Measurements from ENCODE around the gene TC2N. TPM values are rescaled to one million over a fixed set of nuclear protein-coding genes. Genes with fewer than 3 reads are reported as not detected.
"Not testable (repeated sequence)": the region's sequence is repeated elsewhere in the genome, so short reads cannot be mapped to it uniquely, and the experiment has no call there.

TC2N gene
- polyA plus RNA-seq, 4 donors, result 4.2 to 23.9 (median 12.9) TPM

DNA sequence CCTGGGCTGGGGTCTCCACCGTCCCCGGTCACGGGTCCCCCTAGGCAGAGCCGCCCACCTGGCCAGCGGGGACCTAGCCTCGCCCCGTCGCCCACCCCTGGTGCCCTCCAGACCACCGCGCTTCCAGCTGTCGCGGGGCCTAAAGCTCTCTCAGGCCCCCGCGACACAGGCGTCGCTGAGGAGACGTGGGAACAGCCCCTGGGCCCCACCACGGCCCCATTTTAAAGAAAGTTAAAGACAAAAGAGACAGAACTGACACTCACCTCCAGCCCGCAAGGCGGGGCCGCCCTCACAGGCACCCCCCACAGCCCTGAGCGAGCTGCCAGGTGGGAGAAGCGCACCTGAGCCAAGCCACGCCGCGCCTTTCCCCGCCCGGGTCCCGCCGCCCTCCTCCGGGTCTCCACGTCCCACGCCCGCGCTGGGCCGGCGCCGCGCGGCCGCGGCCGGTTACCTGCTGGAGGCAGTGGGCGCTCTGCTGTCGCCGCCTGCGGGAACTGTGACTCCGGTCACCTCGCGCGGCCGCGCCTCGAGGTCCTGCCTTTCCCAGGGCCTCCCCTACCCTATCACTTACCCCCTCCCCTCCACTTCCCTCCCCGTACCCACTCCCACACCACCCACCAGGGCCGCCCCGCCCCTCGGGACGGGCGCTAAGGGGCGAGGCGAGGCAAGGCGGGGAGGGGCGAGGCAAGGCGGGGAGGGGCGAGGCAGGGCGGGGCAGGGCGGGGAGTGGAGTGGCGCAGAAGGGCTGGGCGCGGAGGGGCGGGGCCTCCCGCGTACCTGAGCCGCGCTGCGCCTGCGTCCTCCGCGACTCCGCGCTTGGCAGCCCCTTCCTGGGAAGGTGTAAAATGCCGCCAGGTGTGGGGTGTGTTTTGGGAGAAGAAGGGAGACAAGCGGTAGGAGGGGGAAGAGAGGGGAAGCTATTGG is 31.2 kb downstream of the TC2N start:
- peak in 3 of 4 donors; percentile 42 to 58 (median 52) for DNase-seq (ENCODE audit: low read depth in 4 of 4, low spot score in 3 of 4)

DNA sequence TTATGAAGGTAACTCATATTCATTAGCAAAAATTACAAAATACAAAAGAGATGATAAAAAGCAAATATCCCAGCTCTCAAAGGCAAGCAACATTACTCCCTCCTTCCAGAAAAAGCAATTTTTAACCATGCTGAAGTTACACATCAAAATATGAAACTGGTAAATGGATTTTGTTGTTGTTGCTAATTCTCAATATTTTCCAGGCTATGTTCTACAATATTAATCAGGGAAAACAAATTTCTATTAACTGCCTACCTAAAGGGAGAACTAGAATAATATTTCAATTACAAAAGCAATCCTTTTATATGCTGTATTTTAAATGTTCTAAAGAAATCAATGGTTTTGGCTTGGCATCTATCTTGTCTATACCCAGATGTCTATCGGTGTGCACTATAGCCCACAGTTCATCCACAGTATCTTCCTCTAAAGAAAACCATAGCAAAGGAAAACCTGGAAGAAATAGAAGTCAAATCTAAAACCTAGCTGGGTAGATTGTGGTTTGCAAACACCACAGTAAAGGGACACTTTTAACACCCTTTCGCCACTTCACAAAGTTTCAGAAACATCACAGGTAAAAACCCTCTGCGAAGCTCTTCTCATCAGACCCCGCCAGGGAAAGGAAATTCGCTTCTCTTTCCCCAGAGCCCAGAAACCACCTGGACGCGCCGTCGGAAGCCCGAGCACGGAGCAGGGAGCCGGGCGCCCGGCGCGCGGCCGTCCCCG is 32.0 kb downstream of the TC2N start:
- no peak for DNase-seq (ENCODE audit: low read depth in 4 of 4, low spot score in 3 of 4)

DNA sequence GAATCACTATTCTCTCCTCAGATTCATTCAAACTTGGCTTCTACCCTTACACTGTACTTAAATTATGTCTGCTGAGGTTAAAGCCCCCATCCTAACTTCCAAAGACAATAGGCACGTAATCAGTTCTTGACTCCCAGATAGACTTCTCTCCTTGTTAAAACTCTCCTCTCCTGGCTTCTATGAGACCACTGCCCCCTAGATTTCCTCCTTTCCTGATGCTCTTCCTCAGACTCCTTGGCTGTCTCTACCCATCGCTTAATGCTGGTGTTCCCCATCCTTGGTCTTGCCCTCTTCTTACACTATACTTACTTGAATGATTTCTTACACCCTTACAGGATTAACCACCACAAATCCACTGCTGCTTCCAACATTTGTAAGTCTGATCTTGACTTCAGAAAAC is 32.8 kb downstream of the TC2N start:
- DNase-seq (ENCODE audit: low read depth in 4 of 4, low spot score in 3 of 4), result no peak

DNA sequence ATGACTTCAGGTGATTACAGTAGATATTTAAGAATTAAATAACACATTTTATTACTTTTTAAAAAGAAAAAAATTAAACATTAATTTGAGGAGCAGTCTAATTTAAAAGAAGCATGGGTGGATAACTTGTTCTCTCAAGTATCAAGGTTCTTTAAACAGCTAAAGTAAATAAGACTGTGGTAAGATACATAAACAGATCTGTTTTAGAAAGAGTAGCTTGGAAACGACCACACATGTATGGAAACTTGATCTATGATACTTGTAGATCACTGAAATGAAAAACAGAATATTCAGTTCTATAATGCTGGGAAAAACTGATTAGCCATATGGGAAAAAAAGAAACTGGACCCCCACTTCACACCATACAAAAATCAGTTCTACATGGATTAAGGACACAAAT is 36.0 kb downstream of the TC2N start:
- DNase-seq (ENCODE audit: low read depth in 4 of 4, low spot score in 3 of 4), result no peak

DNA sequence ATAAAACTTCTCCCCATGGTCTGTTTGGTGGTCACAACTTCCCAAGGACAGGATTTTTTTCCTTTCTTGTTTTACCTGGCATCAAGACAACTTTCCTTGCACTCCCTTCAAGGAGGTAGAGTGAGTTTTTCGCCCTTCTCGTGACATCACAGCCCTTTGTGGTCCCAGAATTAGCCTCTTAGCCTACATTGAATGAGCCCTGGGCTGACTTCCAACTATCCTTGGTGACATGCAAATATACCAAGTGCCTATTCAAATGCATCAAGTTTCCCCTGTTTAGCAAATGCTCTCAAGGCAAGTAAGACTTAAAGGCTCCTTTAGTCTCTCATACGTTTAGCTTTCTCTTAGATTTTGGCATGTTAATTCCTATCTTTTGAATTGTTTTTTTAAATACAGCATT is 36.6 kb downstream of the TC2N start:
- no peak for DNase-seq (ENCODE audit: low read depth in 4 of 4, low spot score in 3 of 4)

DNA sequence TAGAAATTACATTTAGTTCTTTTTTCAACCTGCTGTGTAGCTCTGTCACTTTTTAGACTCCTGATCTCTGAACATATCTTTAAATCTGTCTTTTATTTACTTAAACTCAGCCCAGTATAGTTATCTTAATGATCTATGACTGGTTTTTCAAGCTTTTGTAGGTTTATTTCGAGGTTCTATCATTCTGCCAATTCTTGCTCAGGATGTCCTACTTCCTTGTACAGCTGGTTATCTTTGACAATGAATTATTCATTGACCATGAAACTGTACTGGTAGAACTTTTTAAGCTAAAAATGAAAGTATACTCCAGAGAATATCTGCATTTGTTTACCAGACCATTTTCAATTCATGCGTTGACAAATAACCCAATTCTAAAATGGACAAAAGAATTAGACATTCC is 37.8 kb downstream of the TC2N start:
- no peak for DNase-seq (ENCODE audit: low read depth in 4 of 4, low spot score in 3 of 4)

DNA sequence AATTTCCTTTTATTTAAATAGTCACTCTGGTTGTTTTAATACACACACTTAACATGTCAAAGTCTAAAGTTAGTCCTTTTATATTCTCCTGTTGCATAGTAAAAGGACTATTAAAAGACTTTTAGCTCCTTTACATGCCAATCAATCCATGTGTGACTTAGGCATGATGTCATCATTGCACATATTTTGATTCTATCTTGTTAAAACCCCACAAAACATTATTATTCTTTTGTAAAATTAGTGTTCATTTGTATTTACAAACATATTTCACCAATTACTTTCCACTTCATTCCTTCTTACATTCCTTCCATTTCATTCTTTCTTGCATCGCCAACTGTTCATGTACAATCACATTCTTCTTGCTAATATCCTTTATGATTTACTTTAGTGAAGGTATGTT is 39.6 kb downstream of the TC2N start:
- no peak for DNase-seq (ENCODE audit: low read depth in 4 of 4, low spot score in 3 of 4)

DNA sequence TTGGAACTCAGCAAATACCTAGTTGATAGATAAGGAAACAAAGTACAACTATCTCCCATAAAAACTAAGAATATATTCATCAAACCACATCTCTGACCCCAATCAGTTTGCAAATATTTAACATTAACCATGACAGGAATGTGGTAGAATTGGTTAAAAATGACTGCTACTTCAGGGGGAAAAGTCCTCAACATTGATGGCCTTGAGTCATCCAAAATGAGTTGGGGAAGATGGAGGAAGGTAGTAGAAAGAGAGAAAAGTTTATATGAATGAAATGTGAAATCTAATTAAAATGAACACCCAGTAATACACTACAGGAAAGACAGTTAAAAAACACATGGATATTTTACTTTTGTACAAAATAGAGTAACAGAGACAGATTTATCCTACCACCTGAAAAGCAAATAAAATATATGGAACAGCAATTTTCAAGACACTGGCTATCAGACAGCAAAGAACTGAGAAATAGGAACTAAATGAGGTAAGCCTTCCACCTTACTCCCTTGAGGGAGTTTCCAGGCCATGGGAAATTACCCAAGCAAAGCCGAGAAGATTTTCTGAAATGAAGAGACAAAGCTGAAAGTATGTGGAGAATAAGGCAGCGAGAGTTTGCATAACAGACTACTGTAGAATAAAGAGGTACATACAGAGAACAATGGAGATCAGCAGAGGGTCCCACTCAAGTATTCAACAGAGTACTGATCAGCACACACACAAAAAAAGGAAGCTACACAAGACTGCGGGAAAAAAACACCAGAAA is 49.6 kb downstream of the TC2N start:
- no peak for DNase-seq (ENCODE audit: low read depth in 4 of 4, low spot score in 3 of 4)

DNA sequence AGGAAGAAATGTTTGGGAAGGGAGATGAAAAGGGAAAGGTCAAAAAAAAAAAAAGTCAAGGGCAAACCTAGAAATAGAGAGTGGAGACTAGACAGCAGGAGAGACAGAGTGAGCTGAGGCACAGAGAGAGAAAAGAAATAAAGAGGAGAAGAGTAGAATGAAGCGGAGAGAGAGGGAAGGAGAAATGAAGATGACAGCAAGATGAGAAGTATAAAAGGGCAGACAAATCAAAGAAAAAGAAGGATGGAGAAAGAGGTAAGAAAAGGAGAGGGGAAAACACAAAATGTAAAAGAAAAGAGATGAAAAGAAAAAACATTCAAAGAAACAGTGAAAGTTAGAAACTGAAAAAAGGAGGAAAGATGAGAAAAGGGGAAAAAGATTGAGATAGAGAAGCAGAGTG is 53.0 kb downstream of the TC2N start:
- no peak for DNase-seq (ENCODE audit: low read depth in 4 of 4, low spot score in 3 of 4)

DNA sequence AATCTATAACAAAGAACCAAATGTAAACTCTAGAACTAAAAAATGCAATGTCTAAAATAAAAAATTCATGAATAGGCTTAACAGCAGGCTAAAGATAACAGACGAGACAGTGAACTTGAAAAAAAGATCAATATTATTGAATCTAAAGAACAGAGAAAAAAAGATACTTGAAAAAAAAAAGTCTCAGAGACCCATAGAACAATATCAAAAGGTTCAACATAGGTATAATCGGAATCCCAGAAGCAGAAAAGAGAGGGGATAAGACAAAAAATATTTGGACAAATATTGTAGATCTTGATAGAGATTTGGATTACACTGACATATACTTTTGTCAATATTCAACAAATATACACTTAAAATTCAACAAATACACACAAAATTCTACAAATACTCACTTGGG is 56.6 kb downstream of the TC2N start:
- no peak for DNase-seq (ENCODE audit: low read depth in 4 of 4, low spot score in 3 of 4)

DNA sequence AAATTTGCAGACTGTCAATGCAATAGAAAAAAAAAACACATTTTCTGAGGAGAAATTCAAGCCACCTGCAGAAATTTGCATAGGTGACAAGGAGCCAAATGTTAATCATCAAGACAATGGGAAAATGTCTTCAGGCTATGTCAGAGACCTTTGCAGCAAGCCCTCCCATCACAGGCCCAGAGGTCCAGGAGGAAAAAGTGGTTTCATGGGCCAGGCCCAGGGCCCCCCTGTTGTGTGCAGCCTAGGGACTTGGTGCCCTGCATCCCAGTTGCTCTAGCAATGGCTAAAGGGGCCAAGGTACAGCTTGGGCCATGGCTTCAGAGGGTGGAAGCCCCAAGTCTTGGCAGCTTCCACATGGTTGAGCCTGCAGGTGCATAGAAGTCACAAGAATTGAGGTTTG is 60.6 kb downstream of the TC2N start:
- no peak for DNase-seq (ENCODE audit: low read depth in 4 of 4, low spot score in 3 of 4)

DNA sequence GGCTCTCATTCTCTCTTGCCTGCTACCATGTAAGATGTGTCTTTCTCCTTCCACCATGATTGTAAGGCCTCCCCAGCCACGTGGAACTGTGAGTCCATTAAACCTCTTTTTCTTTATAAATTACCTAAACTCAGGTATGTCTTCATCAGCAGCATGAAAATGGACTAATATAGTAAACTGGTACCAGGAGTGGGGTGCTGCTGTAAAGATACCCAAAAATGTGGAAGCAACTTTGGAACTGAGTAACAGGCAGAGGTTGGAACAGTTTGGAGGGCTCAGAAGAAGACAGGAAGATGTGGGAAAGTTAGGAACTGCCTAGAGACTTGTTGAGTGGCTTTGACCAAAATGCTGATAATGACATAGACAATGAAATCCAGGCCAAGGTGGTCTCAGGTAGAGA is 61.2 kb downstream of the TC2N start:
- DNase-seq (ENCODE audit: low read depth in 4 of 4, low spot score in 3 of 4), result not testable (repeated sequence)

DNA sequence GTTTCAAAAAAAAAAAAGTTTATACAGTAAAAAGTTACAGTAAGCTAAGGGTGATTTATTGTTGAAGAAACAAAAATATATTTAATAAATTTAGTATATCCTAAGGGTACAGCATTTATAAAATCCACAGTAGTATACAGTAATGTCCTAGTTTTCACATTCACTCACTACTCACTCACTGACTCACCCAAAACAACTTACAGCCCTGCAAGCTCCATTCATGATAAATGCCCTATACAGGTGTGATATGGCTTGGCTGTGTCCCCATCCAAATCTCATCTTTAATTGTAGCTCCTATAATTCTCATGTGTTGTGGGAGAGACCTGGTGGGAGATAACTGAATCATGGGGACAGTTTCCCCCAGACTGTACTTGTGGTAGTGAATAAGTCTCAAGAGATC is 61.7 kb downstream of the TC2N start:
- no peak for DNase-seq (ENCODE audit: low read depth in 4 of 4, low spot score in 3 of 4)

DNA sequence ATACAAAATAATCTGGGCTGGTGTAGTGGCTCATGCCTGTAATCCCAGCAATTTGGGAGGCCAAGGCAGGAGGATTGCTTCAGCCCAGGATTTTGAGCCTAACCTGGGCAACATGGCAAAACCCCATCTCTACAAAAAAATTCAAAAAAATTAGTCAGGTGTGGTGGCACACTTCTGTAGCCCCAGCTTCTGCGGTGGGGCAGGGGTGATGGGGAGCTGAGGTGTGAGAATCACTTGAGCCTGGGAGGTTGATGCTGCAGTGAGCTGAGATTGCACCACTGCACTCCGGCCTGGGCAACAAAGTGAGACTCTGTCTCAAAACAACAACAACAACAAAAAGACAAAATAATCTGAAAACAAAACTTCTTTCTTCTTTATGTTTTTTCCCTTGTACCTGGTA is 66.0 kb downstream of the TC2N start:
- DNase-seq (ENCODE audit: low read depth in 4 of 4, low spot score in 3 of 4), result no peak

DNA sequence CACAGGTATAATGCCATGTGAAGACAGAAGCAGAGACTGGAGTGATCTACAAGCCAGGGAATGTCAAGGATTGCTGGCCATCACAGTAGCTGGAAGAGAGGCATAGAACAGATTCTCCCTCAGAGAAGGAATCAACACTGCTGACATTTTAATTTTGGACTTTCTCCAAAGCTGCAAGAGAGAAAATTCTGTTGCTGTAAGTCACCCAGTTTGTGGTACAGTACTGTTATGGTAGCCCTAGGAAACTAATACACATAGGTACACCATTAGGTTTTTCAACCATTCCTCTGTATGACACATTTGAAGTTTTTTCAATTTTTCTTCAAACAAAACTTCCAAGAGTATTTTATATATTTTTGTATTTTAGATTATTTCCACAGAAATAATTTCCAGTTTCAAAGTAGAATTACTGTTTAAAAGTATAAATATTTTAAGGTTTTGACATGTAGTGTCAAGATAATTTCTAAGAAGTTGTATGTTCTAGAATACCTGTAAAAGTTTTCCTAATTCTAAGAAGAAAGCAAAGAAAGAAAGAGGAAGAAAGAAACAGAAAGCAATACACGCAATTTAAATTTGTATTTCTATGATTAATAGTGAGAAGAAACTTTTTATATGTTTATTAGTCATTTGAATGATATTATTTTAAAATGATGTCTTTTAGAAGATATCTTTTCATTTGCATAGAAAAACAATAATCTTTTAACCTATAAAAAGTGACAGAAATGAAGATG is 70.6 kb downstream of the TC2N start:
- no peak for DNase-seq (ENCODE audit: low read depth in 4 of 4, low spot score in 3 of 4)

DNA sequence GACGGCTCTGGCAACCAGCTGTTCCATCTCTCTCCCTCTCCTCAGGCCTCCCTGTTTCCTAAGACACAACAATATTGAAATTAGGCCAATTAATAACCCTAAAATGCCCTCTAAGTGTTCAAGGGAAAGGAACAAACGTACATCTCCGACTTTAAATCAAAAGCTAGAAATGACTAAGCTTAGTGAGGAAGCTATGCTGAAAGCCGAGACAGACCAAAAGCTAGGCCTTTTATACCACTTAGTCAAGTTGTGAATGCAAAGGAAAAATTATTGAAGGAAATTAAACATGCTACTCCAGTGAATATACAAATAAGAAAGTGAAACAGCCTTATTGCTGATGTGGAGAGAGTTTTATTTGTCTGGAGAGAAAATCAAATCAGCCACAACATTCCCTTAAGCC is 73.6 kb downstream of the TC2N start:
- no peak for DNase-seq (ENCODE audit: low read depth in 4 of 4, low spot score in 3 of 4)

DNA sequence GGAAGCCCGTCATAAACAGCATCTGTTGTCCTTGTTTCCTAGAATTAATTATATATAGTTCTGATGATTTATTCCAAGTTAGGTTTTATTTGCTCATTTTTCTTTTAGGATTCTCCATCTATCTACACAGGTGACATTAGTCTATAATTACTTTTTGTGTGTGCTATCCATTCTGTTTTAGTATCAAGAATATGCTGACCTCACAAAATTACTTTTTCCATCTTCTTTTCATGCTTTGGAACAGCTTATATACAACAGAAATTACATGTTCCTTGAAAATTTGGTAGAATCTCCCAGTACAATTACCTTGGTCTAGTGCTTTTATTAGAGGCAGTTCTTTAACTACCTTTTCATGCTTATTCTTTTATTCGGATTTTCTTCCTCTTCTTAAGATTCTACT is 81.1 kb downstream of the TC2N start:
- DNase-seq (ENCODE audit: low read depth in 4 of 4, low spot score in 3 of 4), result no peak

DNA sequence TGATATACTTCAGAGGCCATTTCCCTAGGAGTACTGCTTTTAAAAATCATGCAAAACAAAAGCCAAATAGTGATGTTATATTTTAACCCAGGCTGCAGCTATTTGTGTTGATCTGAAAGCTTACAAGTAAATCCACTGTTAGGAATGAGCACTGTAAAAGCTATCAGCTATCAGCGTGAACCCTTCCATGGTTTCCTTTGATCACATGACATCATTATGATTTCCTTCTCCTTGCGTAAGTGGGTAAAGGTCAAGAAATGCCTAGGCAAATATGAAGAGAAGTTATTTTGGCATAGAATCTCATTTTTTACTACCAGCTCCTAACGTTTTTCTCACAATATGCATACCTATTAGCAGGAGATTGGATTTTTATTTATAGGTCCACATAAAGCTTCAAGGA is 86.9 kb downstream of the TC2N start:
- DNase-seq (ENCODE audit: low read depth in 4 of 4, low spot score in 3 of 4), result no peak

DNA sequence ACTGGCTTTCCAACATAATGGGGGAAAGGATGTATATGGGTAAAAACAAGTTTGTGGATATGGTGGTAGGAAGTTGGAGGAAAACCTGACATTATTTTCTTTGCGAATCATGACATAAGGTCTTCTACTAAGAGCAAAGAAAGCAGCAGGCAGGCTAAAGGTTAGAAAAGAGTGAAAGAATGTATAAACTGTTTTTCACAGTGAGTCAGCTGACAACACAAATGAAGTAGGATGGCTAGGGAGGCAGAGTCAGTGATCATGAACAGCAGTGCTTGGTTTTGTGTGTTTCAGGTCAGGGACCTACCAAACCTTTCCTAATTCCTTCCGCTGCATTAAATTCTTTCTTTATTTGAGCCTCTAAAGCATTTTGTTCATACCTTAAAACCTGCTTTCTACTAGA is 89.1 kb downstream of the TC2N start:
- DNase-seq (ENCODE audit: low read depth in 4 of 4, low spot score in 3 of 4), result no peak

Data from left renal pelvis (tissue), 4 donors.